A204.1 (cell line): ENCODE measurements around the gene LYZL1.
"Not testable (repeated sequence)": the region's sequence is repeated elsewhere in the genome, so short reads cannot be mapped to it uniquely, and the experiment has no call there.

Experiments
- FAIRE-seq: peaks from 2 replicates; lab custom pipeline; 2012; peaks lifted over from hg19 to GRCh38; lab: Jason Lieb, UNC

LYZL1 gene

DNA sequence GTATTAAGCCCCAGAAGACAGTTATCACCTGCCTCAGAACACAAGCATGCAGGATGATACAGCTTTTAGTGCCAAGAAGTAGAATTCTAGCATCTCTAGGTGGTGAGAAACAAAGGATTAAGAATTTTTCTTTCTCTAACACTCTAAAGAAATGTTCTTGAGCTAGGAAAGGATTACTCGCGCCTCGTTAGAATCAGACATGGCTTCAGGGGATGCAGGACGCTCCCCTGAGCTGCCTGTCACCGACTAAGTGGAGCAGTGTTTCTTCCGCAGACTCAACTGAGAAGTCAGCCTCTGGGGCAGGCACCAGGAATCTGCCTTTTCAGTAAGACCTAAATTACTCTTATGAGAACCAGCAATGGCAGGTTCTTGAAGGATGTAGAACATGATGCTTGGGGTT is at the start of gene LYZL1:
TSS of gene LYZL1 (plus strand) at position 165 of the 400 bp plus-strand sequence. CDS start 2,798 bp downstream, outside the sequence.
- not testable (repeated sequence) for FAIRE-seq

DNA sequence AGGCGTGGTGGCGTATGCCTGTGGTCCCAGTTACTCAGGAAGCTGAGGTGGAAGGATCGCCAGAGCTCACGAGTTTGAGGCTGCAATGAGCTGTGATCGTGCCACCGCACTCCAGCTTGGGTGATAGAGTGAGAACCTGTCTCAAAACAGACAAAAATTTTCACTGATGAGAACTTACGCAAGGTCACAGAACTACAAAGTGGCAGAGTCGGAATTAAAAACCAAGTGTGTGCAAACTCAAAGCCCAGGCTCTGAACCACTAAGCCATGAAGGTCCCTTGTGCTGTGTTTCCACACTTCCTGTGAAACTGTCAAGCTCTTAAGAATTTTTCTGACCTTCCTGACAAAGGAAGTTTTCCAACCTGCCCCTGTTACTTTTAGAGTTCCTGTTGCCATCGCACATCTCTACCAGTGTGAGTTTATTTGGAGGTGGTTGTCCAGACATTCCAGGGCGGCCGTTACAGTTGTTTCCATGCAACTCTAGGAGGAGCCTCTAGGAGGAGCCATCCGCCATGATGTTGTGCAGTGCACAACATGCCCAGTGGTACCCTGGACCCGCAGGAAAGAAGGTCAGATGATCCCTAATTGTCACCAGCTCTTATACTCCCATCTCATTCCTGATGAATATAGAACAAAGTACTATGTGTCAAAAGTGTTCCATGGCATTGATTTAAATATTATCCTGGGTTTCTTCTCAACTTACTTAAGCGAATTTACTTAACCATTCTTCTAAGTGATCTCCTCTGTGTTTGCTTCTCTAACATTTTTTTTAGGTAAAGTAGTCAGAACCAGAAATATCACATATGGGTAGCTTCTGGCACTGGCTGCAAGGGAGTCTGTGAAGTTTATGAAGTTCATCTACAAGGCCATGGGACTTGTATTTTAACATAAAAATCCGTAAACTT is 49.0 kb upstream of the LYZL1 start:
- no peak for FAIRE-seq

GRCh38 chr10:29240986-29241660 is 47.7 kb upstream of the LYZL1 start:
- no peak for FAIRE-seq

- FAIRE-seq, result no peak
These were observed 46.9 kb upstream of the LYZL1 start for GRCh38 chr10:29241925-29242324.

DNA sequence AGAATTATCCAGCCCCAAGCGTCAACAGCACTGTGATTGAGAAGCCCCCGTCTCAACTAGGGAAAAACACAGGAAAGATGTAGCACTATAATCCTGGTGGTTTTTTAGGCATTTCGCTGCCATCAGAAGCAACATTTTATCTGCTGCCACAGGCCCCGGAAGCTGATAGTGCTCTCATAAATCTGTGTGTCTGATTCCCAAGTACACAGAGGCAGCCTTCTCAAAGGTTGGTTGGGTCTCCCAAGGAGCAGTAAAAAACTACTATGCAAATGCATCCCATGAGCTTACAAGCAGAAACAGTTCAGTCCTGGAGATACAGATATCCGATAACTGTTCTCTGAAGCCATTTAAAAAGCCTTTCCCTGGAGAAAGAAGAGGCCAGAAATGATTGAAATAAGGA is 45.8 kb upstream of the LYZL1 start:
- no peak for FAIRE-seq

GRCh38 chr10:29243750-29244149 is 45.1 kb upstream of the LYZL1 start:
- FAIRE-seq, result no peak

DNA sequence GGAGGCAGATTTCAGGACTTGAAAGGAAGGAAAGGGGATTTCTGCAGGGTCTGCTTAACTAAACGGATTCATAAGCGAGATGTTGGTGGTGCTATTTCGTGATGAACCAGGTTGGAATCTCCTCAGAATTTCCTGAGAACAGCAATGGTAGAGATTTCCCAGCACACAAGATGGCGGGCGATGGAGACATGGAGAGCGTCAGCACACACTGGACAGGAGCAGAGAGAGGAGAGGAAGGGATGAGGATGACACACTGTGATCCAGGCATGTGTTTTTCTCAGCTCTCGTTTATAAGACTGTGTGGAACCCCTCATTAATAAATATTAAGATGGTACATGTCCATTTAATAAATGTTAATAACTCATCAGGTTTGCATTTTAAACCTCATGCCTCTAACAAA is 43.9 kb upstream of the LYZL1 start:
- no peak for FAIRE-seq

DNA sequence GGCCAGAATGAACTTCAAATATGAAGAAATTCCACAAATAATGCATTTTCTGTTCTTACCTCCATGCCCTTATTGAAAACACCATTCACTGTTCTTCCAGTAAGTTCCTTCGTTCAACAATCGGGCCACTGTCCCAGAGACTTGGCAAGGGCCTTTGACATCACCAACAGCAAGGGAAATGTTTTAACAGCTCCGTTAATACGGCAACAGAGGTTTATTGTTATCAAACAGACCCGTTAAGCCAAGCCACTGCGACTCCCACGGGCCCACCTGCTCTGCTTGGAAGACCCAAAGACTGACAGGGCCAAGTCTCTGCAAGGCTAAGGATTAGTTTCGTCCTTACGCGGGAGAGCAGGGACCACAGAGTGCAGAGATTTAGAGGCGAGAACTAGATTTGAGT is 43.4 kb upstream of the LYZL1 start:
- FAIRE-seq, result no peak

DNA sequence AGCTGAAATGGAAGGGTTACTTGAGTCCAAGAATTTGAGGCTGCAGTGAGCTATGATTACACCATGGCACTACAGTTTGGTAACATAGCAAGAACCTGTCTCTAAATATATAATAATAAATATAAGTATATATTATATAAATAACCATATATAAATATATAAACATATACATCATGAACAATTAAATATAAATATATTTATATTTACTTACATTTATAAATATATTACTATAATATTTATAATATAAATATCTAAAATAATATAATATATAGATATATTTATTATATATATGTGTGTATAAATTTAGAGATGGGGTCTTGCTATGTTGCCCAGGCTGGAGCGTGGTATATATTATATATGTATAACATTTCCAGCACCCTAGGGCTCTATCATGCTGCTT is 42.4 kb upstream of the LYZL1 start:
- FAIRE-seq, result peak; percentile 93

DNA sequence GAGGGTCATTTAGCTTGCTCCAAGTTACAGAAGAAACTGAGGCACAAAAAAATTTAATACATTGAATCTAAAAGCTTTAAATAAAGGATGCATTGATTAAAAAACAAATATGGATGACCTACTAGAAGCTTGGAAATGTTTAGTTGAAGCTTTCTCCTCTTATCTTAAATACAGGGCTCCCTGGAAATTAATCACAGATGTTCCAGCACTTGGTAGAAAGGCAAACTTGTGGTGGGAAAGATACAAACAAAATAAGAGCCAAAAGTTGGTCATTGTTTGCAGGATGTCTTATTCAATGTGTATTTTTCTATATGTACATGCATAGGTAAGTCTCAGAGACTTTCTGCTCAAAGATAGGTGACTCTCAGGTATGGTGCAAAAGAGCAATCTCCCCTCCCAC is 40.7 kb upstream of the LYZL1 start:
- no peak for FAIRE-seq

- no peak for FAIRE-seq
These were observed 39.9 kb upstream of the LYZL1 start for GRCh38 chr10:29249018-29249417.

- FAIRE-seq, result no peak
These were observed 38.8 kb upstream of the LYZL1 start for GRCh38 chr10:29250066-29250465.

GRCh38 chr10:29252811-29253689 is 35.8 kb upstream of the LYZL1 start:
- FAIRE-seq, result no peak

DNA sequence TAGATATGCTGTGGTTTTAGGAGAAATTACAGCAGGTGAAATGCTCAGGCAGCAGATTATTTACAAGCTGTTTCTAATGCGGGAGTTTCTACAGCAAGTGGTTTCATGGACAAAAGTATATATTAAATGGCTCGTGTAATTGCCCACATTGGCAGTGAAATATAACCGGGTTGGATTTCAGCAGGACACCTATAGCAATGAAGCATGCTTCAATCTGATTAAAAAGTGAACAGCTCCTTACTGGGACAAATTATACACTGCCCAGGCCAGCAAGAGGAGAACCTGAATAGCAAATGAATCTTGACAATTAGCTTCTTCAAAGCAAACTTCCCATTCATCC is 35.2 kb upstream of the LYZL1 start:
- no peak for FAIRE-seq

GRCh38 chr10:29254123-29255046 is 34.5 kb upstream of the LYZL1 start:
- no peak for FAIRE-seq

- FAIRE-seq, result no peak
These were observed 33.8 kb upstream of the LYZL1 start for GRCh38 chr10:29255104-29255503.

- no peak for FAIRE-seq
These were observed 32.9 kb upstream of the LYZL1 start for GRCh38 chr10:29256019-29256418.

DNA sequence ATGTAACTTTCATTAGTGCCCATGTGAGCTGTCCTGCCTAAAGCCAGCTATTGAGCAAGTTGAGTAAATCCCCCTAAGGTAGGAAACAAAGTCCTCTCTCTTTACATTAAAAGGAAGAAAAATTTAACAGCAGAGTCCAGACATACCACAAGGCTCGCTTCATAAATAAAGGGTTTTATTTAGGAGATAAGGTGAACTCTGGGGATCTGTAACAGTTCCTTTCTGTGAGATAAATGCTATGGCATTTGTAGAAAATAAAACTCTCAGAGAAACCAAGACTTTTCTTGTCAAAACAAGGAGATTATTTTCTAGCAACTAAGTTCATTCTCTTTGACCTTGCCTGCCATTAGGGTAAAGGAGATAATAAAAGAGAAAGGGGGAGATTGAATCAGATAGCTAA is 32.3 kb upstream of the LYZL1 start:
- FAIRE-seq, result no peak

GRCh38 chr10:29257106-29257783 is 31.6 kb upstream of the LYZL1 start:
- FAIRE-seq, result no peak

DNA sequence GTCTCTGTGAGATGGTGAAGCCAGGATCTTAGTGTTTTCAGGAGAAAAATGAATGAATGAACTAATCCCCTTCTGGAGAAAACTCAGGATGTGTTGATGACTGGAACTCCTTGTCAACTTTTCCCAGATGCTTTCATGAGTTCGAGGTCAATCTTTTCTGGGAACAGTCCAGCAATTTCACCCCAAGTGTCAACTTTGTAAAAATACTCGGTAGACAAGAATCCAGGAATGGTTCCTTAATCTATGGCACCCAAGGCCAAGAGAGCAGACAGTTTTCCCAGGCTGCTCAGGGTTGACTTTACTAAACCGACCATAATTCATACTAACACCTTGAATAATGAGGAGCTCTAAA is 31.1 kb upstream of the LYZL1 start:
- no peak for FAIRE-seq

GRCh38 chr10:29259498-29259897 is 29.4 kb upstream of the LYZL1 start:
- FAIRE-seq, result no peak
